Osteocyte (in vitro differentiated cells): ENCODE results near the gene ACMSD. TPM values are rescaled to one million over a fixed set of nuclear protein-coding genes. Genes with fewer than 3 reads are reported as not detected.

ENCODE experiments used
- DNase-seq: peaks from one replicate; pipeline ENCODE4 v3.0.0; 2021; ENCODE audit warnings: mixed read lengths; ENCODE audit not compliant: unreplicated experiment; ENCODE audit errors: extremely low spot score
- H3K27ac Mint-ChIP-seq: one replicate; pipeline ENCODE4 v1.8.0; 2021; ENCODE audit warnings: mild to moderate bottlenecking, mixed read lengths; ENCODE audit not compliant: unreplicated experiment
- H3K27me3 Mint-ChIP-seq: one replicate; pipeline ENCODE4 v1.8.0; 2021; ENCODE audit warnings: mixed read lengths; ENCODE audit not compliant: unreplicated experiment
- H3K36me3 Mint-ChIP-seq: one replicate; pipeline ENCODE4 v1.8.0; 2021; ENCODE audit warnings: mixed read lengths; ENCODE audit not compliant: unreplicated experiment
- H3K4me1 Mint-ChIP-seq: one replicate; pipeline ENCODE4 v1.8.0; 2021; ENCODE audit warnings: mixed read lengths; ENCODE audit not compliant: unreplicated experiment
- H3K4me3 Mint-ChIP-seq: one replicate; pipeline ENCODE4 v1.8.0; 2021; ENCODE audit warnings: mild to moderate bottlenecking, moderate library complexity, mixed read lengths; ENCODE audit not compliant: unreplicated experiment
- H3K9me3 Mint-ChIP-seq: one replicate; pipeline ENCODE4 v1.8.0; 2021; ENCODE audit warnings: mixed read lengths; ENCODE audit not compliant: unreplicated experiment
- microRNA-seq: library from miRNA; unstranded; fragments of <30 nt; microRNA quantifications from one replicate; pipeline ENCODE4 v1.1.0, GENCODE V29; 2020; ENCODE audit not compliant: unreplicated experiment
- total RNA-seq: library from RNA; stranded (reverse); gene quantifications from 2 replicates; pipeline ENCODE4 v1.2.1, GENCODE V29; 2021
- TF ChIP-seq, protein P1 (sequence below): fragments of 200-600 bp; sonication (generic); IDR thresholded peaks from 2 replicates; pipeline ENCODE4 v1.5.0; 2021; ENCODE audit warnings: antibody characterized with exemption, mild to moderate bottlenecking, moderate library complexity

Gene ACMSD
- total RNA-seq, 1 donor from 2014 or later: not detected

DNA sequence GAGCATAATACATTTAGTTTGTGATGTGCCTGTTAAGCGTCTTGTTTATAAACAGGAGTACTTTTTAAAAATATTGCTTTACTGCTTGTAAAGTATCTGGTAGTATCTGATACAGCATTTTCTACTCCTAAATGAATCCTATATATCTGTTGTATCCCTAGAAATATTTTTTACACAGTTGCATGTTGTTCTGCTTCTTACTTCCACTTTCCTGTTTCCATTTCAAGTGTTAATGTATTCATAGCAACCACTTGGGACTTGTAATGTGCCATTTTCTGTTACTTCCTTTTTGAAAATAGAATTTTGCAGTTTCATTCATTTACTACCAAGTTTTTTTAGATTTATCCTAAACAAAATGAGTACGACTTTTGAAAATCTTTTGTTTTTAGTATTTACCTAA lies 105.1 kb downstream of the ACMSD start:
- DNase-seq: no peak
- no peak overlapping the region for H3K4me3 Mint-ChIP-seq
- no peaks in the 10 kb centered on the region for H3K4me1 Mint-ChIP-seq
- no peak overlapping the region for H3K27ac Mint-ChIP-seq
- TF ChIP-seq, protein P1, sequence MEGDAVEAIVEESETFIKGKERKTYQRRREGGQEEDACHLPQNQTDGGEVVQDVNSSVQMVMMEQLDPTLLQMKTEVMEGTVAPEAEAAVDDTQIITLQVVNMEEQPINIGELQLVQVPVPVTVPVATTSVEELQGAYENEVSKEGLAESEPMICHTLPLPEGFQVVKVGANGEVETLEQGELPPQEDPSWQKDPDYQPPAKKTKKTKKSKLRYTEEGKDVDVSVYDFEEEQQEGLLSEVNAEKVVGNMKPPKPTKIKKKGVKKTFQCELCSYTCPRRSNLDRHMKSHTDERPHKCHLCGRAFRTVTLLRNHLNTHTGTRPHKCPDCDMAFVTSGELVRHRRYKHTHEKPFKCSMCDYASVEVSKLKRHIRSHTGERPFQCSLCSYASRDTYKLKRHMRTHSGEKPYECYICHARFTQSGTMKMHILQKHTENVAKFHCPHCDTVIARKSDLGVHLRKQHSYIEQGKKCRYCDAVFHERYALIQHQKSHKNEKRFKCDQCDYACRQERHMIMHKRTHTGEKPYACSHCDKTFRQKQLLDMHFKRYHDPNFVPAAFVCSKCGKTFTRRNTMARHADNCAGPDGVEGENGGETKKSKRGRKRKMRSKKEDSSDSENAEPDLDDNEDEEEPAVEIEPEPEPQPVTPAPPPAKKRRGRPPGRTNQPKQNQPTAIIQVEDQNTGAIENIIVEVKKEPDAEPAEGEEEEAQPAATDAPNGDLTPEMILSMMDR: no peak
- H3K36me3 Mint-ChIP-seq: peaks cover 18% of the 10 kb centered on the region
- H3K9me3 Mint-ChIP-seq: no peaks in the 10 kb centered on the region
- H3K27me3 Mint-ChIP-seq: no peaks in the 10 kb centered on the region

DNA sequence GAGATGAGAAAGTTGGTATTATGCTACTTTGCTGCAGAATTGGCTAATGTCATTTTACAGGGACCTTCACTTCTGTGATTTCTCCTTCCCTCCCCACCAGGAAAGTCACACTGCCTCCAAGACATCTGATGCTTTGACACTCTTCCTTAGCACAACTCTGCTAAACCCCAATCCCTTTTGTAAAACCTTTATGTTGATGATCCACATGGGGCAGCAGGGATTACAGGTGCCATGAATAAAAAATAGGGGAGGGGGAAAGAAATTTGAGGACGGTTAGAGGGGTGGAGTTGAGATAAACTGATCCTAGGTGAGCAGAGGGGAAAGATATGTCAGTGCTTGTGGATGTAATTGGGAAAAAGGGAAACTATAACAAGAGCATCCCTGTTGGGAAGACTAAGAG lies 106.6 kb downstream of the ACMSD start:
- no peak for DNase-seq
- Mint-ChIP-seq H3K27me3 (no peaks in the 10 kb centered on the region), H3K4me3 (no peak overlapping the region), H3K4me1 (no peaks in the 10 kb centered on the region), H3K9me3 (no peaks in the 10 kb centered on the region), H3K36me3 (peaks cover 21% of the 10 kb centered on the region), H3K27ac (no peak overlapping the region)
- TF ChIP-seq, protein P1: no peak

DNA sequence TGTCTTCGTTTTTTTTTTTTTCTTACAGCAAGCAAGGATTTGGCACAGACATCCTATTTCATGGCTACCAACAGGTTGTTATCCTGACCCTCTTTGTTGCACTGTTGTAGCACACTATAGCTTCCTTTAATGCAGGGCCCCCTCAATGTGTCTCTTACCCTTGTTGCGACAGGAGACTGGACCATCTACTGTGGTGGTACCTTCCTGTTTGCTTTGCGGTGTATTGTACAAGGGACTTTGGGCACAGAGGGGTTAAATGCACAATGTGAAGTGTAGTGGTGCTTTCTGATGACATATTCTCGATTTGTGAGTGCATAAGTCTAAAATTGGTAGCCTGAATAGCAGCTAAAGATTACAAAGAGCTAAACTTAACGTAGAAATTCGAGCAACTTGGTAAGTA lies 107.7 kb downstream of the ACMSD start:
- Mint-ChIP-seq H3K27ac (no peak overlapping the region), H3K4me3 (no peak overlapping the region), H3K9me3 (no peaks in the 10 kb centered on the region), H3K36me3 (peaks cover 28% of the 10 kb centered on the region), H3K4me1 (no peaks in the 10 kb centered on the region), H3K27me3 (no peaks in the 10 kb centered on the region)
- TF ChIP-seq, protein P1: no peak
- no peak for DNase-seq

DNA sequence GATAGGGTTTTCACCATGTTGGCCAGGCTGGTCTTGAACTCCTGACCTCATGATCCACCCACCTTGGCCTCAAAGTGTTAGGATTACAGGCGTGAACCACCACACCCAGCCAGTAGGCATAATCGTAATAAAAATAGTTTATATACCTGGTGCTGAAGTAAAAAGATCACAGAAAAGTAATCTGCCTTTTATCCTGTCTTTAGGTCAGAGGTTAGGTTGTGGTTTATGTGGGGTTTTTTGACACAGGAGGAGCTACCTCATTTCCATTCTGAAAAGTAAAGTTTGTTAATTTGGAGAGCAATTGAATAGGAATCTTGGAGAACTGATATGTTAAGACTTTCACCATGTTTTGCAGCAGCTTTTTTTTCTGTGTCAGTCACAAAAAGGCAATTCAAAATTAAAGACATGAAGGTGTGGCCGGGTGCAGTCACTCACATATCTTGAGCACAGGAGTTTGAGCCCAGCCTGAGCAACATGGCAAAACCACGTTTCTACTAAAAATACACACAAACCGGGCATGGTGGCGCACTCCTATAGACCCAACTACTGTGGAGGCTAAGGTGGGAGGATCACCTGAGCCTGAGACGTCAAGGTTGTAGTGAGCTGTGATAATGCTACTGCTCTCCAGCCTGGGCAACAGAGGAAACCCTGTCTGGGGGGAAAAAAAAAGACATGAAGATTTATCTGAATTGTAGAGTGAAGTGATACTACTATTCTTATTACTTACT lies 111.7 kb downstream of the ACMSD start:
- H3K4me1 Mint-ChIP-seq: peaks cover 6% of the 10 kb centered on the region
- no peak for DNase-seq
- no peaks in the 10 kb centered on the region for H3K9me3 Mint-ChIP-seq
- no peaks in the 10 kb centered on the region for H3K27me3 Mint-ChIP-seq
- TF ChIP-seq, protein P1: no peak
- H3K27ac Mint-ChIP-seq: no peak overlapping the region
- peaks cover 48% of the 10 kb centered on the region for H3K36me3 Mint-ChIP-seq
- no peak overlapping the region for H3K4me3 Mint-ChIP-seq

DNA sequence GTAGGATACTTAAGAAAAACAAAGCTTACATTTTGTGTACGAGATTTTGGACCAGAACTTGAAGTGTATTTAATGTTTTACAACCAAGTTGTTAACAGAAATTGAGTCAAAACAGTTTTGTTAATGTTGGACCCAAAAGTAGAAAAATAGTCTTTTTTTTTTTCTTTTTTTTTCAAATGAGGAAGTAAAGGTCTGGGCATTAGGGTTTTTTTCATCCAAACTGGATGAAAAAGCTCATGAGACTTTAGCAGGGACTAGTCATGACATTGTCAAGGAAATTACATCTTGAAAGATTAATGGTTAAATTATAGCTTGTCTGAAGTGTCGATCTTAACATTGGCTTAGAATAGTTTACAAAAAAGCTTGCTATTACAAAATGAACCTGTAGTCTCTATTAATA lies 112.5 kb downstream of the ACMSD start:
- Mint-ChIP-seq H3K27ac (no peak overlapping the region), H3K36me3 (peaks cover 46% of the 10 kb centered on the region), H3K9me3 (no peaks in the 10 kb centered on the region)

More for the DNA sequence above, 112.5 kb downstream of the ACMSD start:
- no peak for DNase-seq
- Mint-ChIP-seq H3K4me3 (no peak overlapping the region), H3K27me3 (no peaks in the 10 kb centered on the region), H3K4me1 (peaks cover 6% of the 10 kb centered on the region)
- TF ChIP-seq, protein P1: no peak

Small RNA genes lying within 50 kb of the gene (microRNA-seq; reads per million reads assigned to microRNA genes)
- not detected for gene MIR5590

Other genes with a start within 250 kb of the ACMSD start
- gene TMEM163, start 119.6 kb upstream of the ACMSD start, total RNA-seq: not detected in 2 replicates
- gene CCNT2, start 80.2 kb downstream of the ACMSD start, total RNA-seq: 33.0 and 34.1 TPM in 2 replicates
- not detected in 2 replicates for gene MAP3K19, start 208.8 kb downstream of the ACMSD start, total RNA-seq
- 46.7 and 48.3 TPM in 2 replicates for gene RAB3GAP1, start 213.7 kb downstream of the ACMSD start, total RNA-seq